PC-3 (cell line): ENCODE results near the gene IZUMO1.

Experiments used
- EZH2 ChIP-seq: fragments of 300-600 bp; sonication (generic); IDR thresholded peaks from one replicate; pipeline ENCODE4 v1.6.1; 2017; ENCODE audit warnings: antibody characterized with exemption, mild to moderate bottlenecking, low read length; ENCODE audit not compliant: unreplicated experiment
- EZH2phosphoT487 ChIP-seq: fragments of 300-600 bp; sonication (generic); IDR thresholded peaks from 2 replicates; pipeline ENCODE4 v1.6.1; 2018; ENCODE audit warnings: mild to moderate bottlenecking, antibody characterized with exemption, low read length, borderline replicate concordance
- TF ChIP-seq, protein P1 (sequence below): fragments of 300-600 bp; sonication (generic); conservative IDR thresholded peaks from 2 replicates; pipeline ENCODE4 v1.5.1; 2017; ENCODE audit warnings: antibody characterized with exemption, low read depth, mild to moderate bottlenecking, low read length

DNA sequence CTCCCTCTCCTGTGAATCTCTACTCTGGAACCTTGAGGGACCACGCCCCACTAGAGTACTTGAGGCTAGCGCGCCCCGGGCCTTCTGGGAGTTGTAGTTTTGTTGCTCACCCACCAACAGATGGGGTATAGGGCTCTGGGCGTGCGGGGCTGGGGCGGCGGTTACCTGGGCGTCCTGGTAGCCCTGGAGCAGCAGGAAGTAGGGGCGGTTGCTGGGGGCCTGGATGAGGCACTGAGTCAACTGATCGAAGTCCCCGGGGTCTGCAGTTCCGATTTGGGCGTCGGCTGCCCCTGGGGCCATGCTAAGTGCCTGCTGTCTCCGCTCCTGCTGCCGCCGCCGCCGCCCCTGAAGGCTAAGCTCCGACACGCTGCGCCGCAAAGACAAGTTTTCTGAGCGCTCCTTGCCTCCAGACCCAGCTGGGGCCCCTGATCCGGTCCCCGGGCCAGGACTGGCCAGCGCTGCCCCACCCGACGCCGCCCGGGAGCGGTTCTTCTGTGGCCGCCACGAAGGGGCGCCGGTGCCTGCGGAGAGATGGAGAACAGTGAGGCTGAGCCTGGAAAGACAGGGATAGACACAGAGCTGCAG is 11.6 kb downstream of the IZUMO1 start:
- TF ChIP-seq, protein P1, sequence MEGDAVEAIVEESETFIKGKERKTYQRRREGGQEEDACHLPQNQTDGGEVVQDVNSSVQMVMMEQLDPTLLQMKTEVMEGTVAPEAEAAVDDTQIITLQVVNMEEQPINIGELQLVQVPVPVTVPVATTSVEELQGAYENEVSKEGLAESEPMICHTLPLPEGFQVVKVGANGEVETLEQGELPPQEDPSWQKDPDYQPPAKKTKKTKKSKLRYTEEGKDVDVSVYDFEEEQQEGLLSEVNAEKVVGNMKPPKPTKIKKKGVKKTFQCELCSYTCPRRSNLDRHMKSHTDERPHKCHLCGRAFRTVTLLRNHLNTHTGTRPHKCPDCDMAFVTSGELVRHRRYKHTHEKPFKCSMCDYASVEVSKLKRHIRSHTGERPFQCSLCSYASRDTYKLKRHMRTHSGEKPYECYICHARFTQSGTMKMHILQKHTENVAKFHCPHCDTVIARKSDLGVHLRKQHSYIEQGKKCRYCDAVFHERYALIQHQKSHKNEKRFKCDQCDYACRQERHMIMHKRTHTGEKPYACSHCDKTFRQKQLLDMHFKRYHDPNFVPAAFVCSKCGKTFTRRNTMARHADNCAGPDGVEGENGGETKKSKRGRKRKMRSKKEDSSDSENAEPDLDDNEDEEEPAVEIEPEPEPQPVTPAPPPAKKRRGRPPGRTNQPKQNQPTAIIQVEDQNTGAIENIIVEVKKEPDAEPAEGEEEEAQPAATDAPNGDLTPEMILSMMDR = no peak
- no peak for TF ChIP-seq EZH2
- TF ChIP-seq EZH2phosphoT487 = no peak
